Stimulated activated CD8-positive, alpha-beta memory T cell treated with anti-CD3 and anti-CD28 coated beads, Interleukin-7, amount 100 ng/mL, for 48 hours (primary cell): ENCODE measurements around the gene DCTPP1.

Experiments
- DNase-seq, 2 donors: peaks; one replicate each; pipeline ENCODE4 v3.0.0-alpha.2; 2020; ENCODE audit warnings: low read depth in 1 of 2; ENCODE audit errors: extremely low read depth in 1 of 2

DCTPP1 gene

GRCh38 chr16:30382111-30382881 is 47.5 kb downstream of the DCTPP1 start, which contains the start of gene SEPTIN1:
Gene SEPTIN1 (minus strand): TSS chr16:30382561. CDS start chr16:30382542, 19 bp downstream.
- peak; percentile 65 to 81 for DNase-seq

GRCh38 chr16:30381291-30382041 is 48.4 kb downstream of the DCTPP1 start:
- no peak for DNase-seq

GRCh38 chr16:30380803-30381208 is 49.0 kb downstream of the DCTPP1 start:
- no peak for DNase-seq

GRCh38 chr16:30380072-30380802 is 49.6 kb downstream of the DCTPP1 start:
- no peak for DNase-seq

- DNase-seq: no peak
Observed at GRCh38 chr16:30379158-30379783, 50.6 kb downstream of the DCTPP1 start.

- DNase-seq: peak; percentile 98 to 100
Observed at GRCh38 chr16:30378236-30379157, 51.3 kb downstream of the DCTPP1 start.

GRCh38 chr16:30377812-30378235 is 52.0 kb downstream of the DCTPP1 start:
- peak; percentile 57 to 80 for DNase-seq

- no peak for DNase-seq
Observed at GRCh38 chr16:30377050-30377811, 52.6 kb downstream of the DCTPP1 start.

GRCh38 chr16:30376461-30376902 is 53.3 kb downstream of the DCTPP1 start:
- no peak for DNase-seq

GRCh38 chr16:30375864-30376263 is 54.0 kb downstream of the DCTPP1 start:
- no peak for DNase-seq

GRCh38 chr16:30374538-30374937 is 55.3 kb downstream of the DCTPP1 start, which contains the start of gene MYL11:
Gene MYL11 (plus strand): TSS chr16:30374802. CDS start chr16:30374858, 56 bp downstream.
- DNase-seq: no peak
